ENCODE results near the gene AKR7A2.

Gene AKR7A2

GRCh38 chr1:19330449-19331135 lies 18.6 kb upstream of the AKR7A2 start:
- peaks cover 18% of the 10 kb centered on the region for H3K36me3 ChIP-seq (ENCODE audit: control insufficient read depth, insufficient read depth, low read length)
- no peak overlapping the region for H3K4me3 ChIP-seq (ENCODE audit: low read depth, low read length)
- no peak overlapping the region for H3K9ac ChIP-seq (ENCODE audit: low read depth, low read length)
- no peaks in the 10 kb centered on the region for H3K4me1 ChIP-seq (ENCODE audit: control insufficient read depth, insufficient read depth, low read length)
- no peaks in the 10 kb centered on the region for H3K27me3 ChIP-seq (ENCODE audit: control insufficient read depth, insufficient read depth, low read length)
- H3K9me3 ChIP-seq (ENCODE audit: control insufficient read depth, insufficient read depth, low read length) = no peaks in the 10 kb centered on the region

GRCh38 chr1:19329611-19330010 lies 17.7 kb upstream of the AKR7A2 start:
- H3K9ac ChIP-seq (ENCODE audit: low read depth, low read length) = no peak overlapping the region
- H3K4me3 ChIP-seq (ENCODE audit: low read depth, low read length) = no peak overlapping the region
- H3K27me3 ChIP-seq (ENCODE audit: control insufficient read depth, insufficient read depth, low read length) = no peaks in the 10 kb centered on the region
- no peaks in the 10 kb centered on the region for H3K4me1 ChIP-seq (ENCODE audit: control insufficient read depth, insufficient read depth, low read length)
- H3K36me3 ChIP-seq (ENCODE audit: control insufficient read depth, insufficient read depth, low read length) = peaks cover 20% of the 10 kb centered on the region
- H3K9me3 ChIP-seq (ENCODE audit: control insufficient read depth, insufficient read depth, low read length) = no peaks in the 10 kb centered on the region

GRCh38 chr1:19329188-19329587 lies 17.2 kb upstream of the AKR7A2 start:
- H3K36me3 ChIP-seq (ENCODE audit: control insufficient read depth, insufficient read depth, low read length) = peaks cover 24% of the 10 kb centered on the region
- H3K9me3 ChIP-seq (ENCODE audit: control insufficient read depth, insufficient read depth, low read length) = no peaks in the 10 kb centered on the region
- H3K4me1 ChIP-seq (ENCODE audit: control insufficient read depth, insufficient read depth, low read length) = no peaks in the 10 kb centered on the region
- H3K27me3 ChIP-seq (ENCODE audit: control insufficient read depth, insufficient read depth, low read length) = no peaks in the 10 kb centered on the region
- H3K9ac ChIP-seq (ENCODE audit: low read depth, low read length) = no peak overlapping the region
- H3K4me3 ChIP-seq (ENCODE audit: low read depth, low read length) = no peak overlapping the region

- H3K9ac ChIP-seq (ENCODE audit: low read depth, low read length) = no peak overlapping the region
Observed at GRCh38 chr1:19328486-19328885, 16.5 kb upstream of the AKR7A2 start.

GRCh38 chr1:19327736-19328135 lies 15.8 kb upstream of the AKR7A2 start:
- Histone ChIP-seq H3K36me3 (ENCODE audit: control insufficient read depth, insufficient read depth, low read length) (peaks cover 24% of the 10 kb centered on the region), H3K9ac (ENCODE audit: low read depth, low read length) (no peak overlapping the region), H3K27me3 (ENCODE audit: control insufficient read depth, insufficient read depth, low read length) (no peaks in the 10 kb centered on the region), H3K9me3 (ENCODE audit: control insufficient read depth, insufficient read depth, low read length) (no peaks in the 10 kb centered on the region), H3K4me3 (ENCODE audit: low read depth, low read length) (no peak overlapping the region), H3K4me1 (ENCODE audit: control insufficient read depth, insufficient read depth, low read length) (no peaks in the 10 kb centered on the region)

More at GRCh38 chr1:19328486-19328885, 16.5 kb upstream of the AKR7A2 start:
- Histone ChIP-seq H3K4me3 (ENCODE audit: low read depth, low read length) (no peak overlapping the region), H3K4me1 (ENCODE audit: control insufficient read depth, insufficient read depth, low read length) (no peaks in the 10 kb centered on the region), H3K27me3 (ENCODE audit: control insufficient read depth, insufficient read depth, low read length) (no peaks in the 10 kb centered on the region), H3K36me3 (ENCODE audit: control insufficient read depth, insufficient read depth, low read length) (peaks cover 24% of the 10 kb centered on the region), H3K9me3 (ENCODE audit: control insufficient read depth, insufficient read depth, low read length) (no peaks in the 10 kb centered on the region)

- no peaks in the 10 kb centered on the region for H3K27me3 ChIP-seq (ENCODE audit: control insufficient read depth, insufficient read depth, low read length)
- no peaks in the 10 kb centered on the region for H3K9me3 ChIP-seq (ENCODE audit: control insufficient read depth, insufficient read depth, low read length)
- H3K4me3 ChIP-seq (ENCODE audit: low read depth, low read length) = no peak overlapping the region
- H3K4me1 ChIP-seq (ENCODE audit: control insufficient read depth, insufficient read depth, low read length) = no peaks in the 10 kb centered on the region
- H3K9ac ChIP-seq (ENCODE audit: low read depth, low read length) = no peak overlapping the region
- peaks cover 24% of the 10 kb centered on the region for H3K36me3 ChIP-seq (ENCODE audit: control insufficient read depth, insufficient read depth, low read length)
Observed at GRCh38 chr1:19327301-19327700, 15.4 kb upstream of the AKR7A2 start.

GRCh38 chr1:19326748-19327065 lies 14.8 kb upstream of the AKR7A2 start:
- Histone ChIP-seq H3K9ac (ENCODE audit: low read depth, low read length) (no peak overlapping the region), H3K4me1 (ENCODE audit: control insufficient read depth, insufficient read depth, low read length) (no peaks in the 10 kb centered on the region), H3K36me3 (ENCODE audit: control insufficient read depth, insufficient read depth, low read length) (peaks cover 24% of the 10 kb centered on the region), H3K27me3 (ENCODE audit: control insufficient read depth, insufficient read depth, low read length) (no peaks in the 10 kb centered on the region), H3K9me3 (ENCODE audit: control insufficient read depth, insufficient read depth, low read length) (no peaks in the 10 kb centered on the region), H3K4me3 (ENCODE audit: low read depth, low read length) (no peak overlapping the region)

- H3K9ac ChIP-seq (ENCODE audit: low read depth, low read length) = no peak overlapping the region
- no peak overlapping the region for H3K4me3 ChIP-seq (ENCODE audit: low read depth, low read length)
Observed at GRCh38 chr1:19325958-19326747, 14.2 kb upstream of the AKR7A2 start.

GRCh38 chr1:19325368-19325957 lies 13.5 kb upstream of the AKR7A2 start:
- Histone ChIP-seq H3K4me1 (ENCODE audit: control insufficient read depth, insufficient read depth, low read length) (no peaks in the 10 kb centered on the region), H3K36me3 (ENCODE audit: control insufficient read depth, insufficient read depth, low read length) (peaks cover 24% of the 10 kb centered on the region), H3K9me3 (ENCODE audit: control insufficient read depth, insufficient read depth, low read length) (no peaks in the 10 kb centered on the region), H3K4me3 (ENCODE audit: low read depth, low read length) (no peak overlapping the region), H3K27me3 (ENCODE audit: control insufficient read depth, insufficient read depth, low read length) (no peaks in the 10 kb centered on the region), H3K9ac (ENCODE audit: low read depth, low read length) (no peak overlapping the region)

More at GRCh38 chr1:19325958-19326747, 14.2 kb upstream of the AKR7A2 start:
- Histone ChIP-seq H3K27me3 (ENCODE audit: control insufficient read depth, insufficient read depth, low read length) (no peaks in the 10 kb centered on the region), H3K9me3 (ENCODE audit: control insufficient read depth, insufficient read depth, low read length) (no peaks in the 10 kb centered on the region), H3K4me1 (ENCODE audit: control insufficient read depth, insufficient read depth, low read length) (no peaks in the 10 kb centered on the region), H3K36me3 (ENCODE audit: control insufficient read depth, insufficient read depth, low read length) (peaks cover 24% of the 10 kb centered on the region)

- Histone ChIP-seq H3K4me1 (ENCODE audit: control insufficient read depth, insufficient read depth, low read length) (no peaks in the 10 kb centered on the region), H3K36me3 (ENCODE audit: control insufficient read depth, insufficient read depth, low read length) (peaks cover 24% of the 10 kb centered on the region), H3K4me3 (ENCODE audit: low read depth, low read length) (no peak overlapping the region), H3K9me3 (ENCODE audit: control insufficient read depth, insufficient read depth, low read length) (no peaks in the 10 kb centered on the region), H3K27me3 (ENCODE audit: control insufficient read depth, insufficient read depth, low read length) (no peaks in the 10 kb centered on the region), H3K9ac (ENCODE audit: low read depth, low read length) (no peak overlapping the region)
Observed at GRCh38 chr1:19324665-19324990, 12.7 kb upstream of the AKR7A2 start.

- Histone ChIP-seq H3K4me3 (ENCODE audit: low read depth, low read length) (no peak overlapping the region), H3K9ac (ENCODE audit: low read depth, low read length) (no peak overlapping the region), H3K36me3 (ENCODE audit: control insufficient read depth, insufficient read depth, low read length) (peaks cover 24% of the 10 kb centered on the region), H3K4me1 (ENCODE audit: control insufficient read depth, insufficient read depth, low read length) (no peaks in the 10 kb centered on the region), H3K27me3 (ENCODE audit: control insufficient read depth, insufficient read depth, low read length) (no peaks in the 10 kb centered on the region), H3K9me3 (ENCODE audit: control insufficient read depth, insufficient read depth, low read length) (no peaks in the 10 kb centered on the region)
Observed at GRCh38 chr1:19323987-19324664, 12.2 kb upstream of the AKR7A2 start.

Data from iPS-15b (cell line).